GM08714 (cell line): ENCODE results near the gene VANGL2.

Experiments used
- H3K4me3 ChIP-seq: fragments of 200-500 bp; sonication (Bioruptor generic); 2 replicates; pipeline ENCODE4 v1.5.1; 2014; ENCODE audit warnings: mild to moderate bottlenecking, low read length, inconsistent platforms
- ZNF274 ChIP-seq: IDR thresholded peaks from 2 replicates; pipeline ENCODE4 v1.6.1; 2012; ENCODE audit warnings: mild to moderate bottlenecking, low read depth, low read length

The VANGL2 gene

GRCh38 chr1:160420881-160421842, 20.8 kb downstream of the VANGL2 start:
- TF ChIP-seq ZNF274 = no peak
- H3K4me3 ChIP-seq = no peak overlapping the region

GRCh38 chr1:160421881-160422280, 21.5 kb downstream of the VANGL2 start:
- H3K4me3 ChIP-seq = no peak overlapping the region
- TF ChIP-seq ZNF274 = no peak

- TF ChIP-seq ZNF274 = no peak
- H3K4me3 ChIP-seq = no peak overlapping the region
Measured at GRCh38 chr1:160423966-160424365, 23.6 kb downstream of the VANGL2 start.

- TF ChIP-seq ZNF274 = no peak
- no peak overlapping the region for H3K4me3 ChIP-seq
Measured at GRCh38 chr1:160425847-160426246, 25.5 kb downstream of the VANGL2 start.

GRCh38 chr1:160427625-160428024, 27.3 kb downstream of the VANGL2 start:
- no peak overlapping the region for H3K4me3 ChIP-seq
- TF ChIP-seq ZNF274 = no peak

GRCh38 chr1:160428053-160428452, 27.7 kb downstream of the VANGL2 start:
- TF ChIP-seq ZNF274 = no peak
- H3K4me3 ChIP-seq = no peak overlapping the region

GRCh38 chr1:160428655-160429054, 28.3 kb downstream of the VANGL2 start:
- no peak for TF ChIP-seq ZNF274
- H3K4me3 ChIP-seq = no peak overlapping the region

- TF ChIP-seq ZNF274 = no peak
- H3K4me3 ChIP-seq = no peak overlapping the region
Measured at GRCh38 chr1:160429125-160429561, 28.8 kb downstream of the VANGL2 start.

- no peak for TF ChIP-seq ZNF274
- H3K4me3 ChIP-seq = peak overlapping the region; percentile 7; the same call in 1 of the 2 replicates
Measured at GRCh38 chr1:160429702-160430535, 29.6 kb downstream of the VANGL2 start.

- no peak for TF ChIP-seq ZNF274
- no peak overlapping the region for H3K4me3 ChIP-seq
Measured at GRCh38 chr1:160431006-160431405, 30.6 kb downstream of the VANGL2 start.

GRCh38 chr1:160431571-160431970, 31.2 kb downstream of the VANGL2 start:
- TF ChIP-seq ZNF274 = no peak
- no peak overlapping the region for H3K4me3 ChIP-seq

- no peak for TF ChIP-seq ZNF274
- no peak overlapping the region for H3K4me3 ChIP-seq
Measured at GRCh38 chr1:160432371-160432786, 32.0 kb downstream of the VANGL2 start.

GRCh38 chr1:160436966-160437365, 36.6 kb downstream of the VANGL2 start:
- no peak for TF ChIP-seq ZNF274
- H3K4me3 ChIP-seq = no peak overlapping the region
